ENCODE measurements around the gene C5orf58. TPM values are rescaled to one million over a fixed set of nuclear protein-coding genes. Genes with fewer than 3 reads are reported as not detected.

C5orf58 gene, protein sequence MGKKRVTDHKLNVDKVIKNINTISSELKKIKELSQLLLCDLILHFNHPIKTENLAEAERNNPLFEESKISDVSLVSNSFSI
- total RNA-seq = not detected

DNA sequence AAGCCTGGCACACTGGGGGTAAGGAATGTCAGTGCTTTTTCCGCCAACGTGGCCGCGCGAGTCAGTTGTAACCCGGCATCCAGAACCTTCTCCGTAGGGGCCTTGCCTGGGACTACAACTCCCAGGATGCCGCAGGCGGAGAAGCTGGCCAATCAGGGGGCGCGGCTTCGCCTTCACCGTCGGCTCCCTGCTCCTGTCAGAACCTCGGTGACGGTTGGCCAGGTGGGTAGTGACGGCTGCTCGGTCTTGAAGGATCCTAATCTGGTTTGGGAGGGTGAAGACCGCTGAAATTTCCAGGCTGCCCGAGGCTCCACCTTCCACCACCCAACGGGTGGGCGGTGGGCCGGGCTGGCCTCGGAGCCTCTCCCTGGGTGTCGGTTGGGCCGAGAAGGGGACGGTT lies at the start of gene C5orf58:
Gene C5orf58, plus strand, starts transcription at position 200 of the 400 bp plus-strand sequence. CDS start 1,992 bp downstream, outside the sequence.
- Histone ChIP-seq H3K27me3 (no peaks in the 10 kb centered on the region), H3K27ac (no peak within 1 kb of the TSS), H3K9me3 (no peaks in the 10 kb centered on the region), H3K36me3 (no peaks in the 10 kb centered on the region), H3K4me3 (no peak within 1 kb of the TSS), H3K4me1 (no peaks in the 10 kb centered on the region), H3K9ac (ENCODE audit: low read depth in 2 of 2, low read length in 2 of 2) (no peak within 1 kb of the TSS)
- TF ChIP-seq, protein P1, sequence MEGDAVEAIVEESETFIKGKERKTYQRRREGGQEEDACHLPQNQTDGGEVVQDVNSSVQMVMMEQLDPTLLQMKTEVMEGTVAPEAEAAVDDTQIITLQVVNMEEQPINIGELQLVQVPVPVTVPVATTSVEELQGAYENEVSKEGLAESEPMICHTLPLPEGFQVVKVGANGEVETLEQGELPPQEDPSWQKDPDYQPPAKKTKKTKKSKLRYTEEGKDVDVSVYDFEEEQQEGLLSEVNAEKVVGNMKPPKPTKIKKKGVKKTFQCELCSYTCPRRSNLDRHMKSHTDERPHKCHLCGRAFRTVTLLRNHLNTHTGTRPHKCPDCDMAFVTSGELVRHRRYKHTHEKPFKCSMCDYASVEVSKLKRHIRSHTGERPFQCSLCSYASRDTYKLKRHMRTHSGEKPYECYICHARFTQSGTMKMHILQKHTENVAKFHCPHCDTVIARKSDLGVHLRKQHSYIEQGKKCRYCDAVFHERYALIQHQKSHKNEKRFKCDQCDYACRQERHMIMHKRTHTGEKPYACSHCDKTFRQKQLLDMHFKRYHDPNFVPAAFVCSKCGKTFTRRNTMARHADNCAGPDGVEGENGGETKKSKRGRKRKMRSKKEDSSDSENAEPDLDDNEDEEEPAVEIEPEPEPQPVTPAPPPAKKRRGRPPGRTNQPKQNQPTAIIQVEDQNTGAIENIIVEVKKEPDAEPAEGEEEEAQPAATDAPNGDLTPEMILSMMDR (IDR thresholded peaks at IDR 0.05) = no peak
- intact Hi-C loops (cut with DNase I) = no loop called here
- no peak for DNase-seq

DNA sequence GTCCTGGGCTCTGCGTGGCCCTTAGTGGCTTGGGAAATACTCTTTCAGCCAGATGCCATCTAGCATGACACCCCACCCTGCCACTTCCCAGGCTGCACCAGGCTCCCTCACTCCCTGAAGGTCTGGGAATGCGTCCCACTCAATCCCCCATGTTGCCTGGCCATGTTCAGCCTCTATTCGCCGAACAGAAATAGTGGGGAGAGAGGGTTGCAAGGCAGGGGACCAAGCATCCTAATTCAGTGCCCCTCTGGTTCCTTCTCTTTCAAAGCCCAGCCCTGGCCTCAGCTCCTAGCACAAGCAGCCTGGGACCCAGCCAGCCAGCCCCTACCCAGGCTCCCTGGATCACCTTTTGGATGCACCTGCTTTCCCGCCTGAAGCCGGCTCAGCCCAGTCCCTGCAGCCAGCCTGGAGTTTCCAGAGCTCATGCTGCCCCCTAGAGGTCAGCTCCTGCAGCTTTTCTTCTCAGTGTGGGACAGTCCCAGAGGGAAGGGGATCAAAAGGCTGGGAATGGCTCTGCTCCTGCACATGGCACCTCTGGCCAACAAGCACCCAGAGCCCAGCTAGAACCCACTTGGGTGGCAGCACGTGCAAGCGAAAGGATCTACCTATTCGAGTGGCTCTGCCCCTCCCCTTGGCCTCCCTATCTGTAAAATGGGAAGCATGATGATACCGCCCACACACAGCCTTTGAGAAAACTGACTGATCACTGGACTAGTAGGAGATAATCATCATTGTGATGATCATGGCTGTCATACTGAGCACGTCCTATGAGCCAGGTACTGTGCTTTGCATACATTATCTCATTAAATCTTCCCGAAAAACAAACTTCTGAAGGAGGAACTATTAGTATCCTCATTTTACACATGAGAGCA lies 48.7 kb upstream of the C5orf58 start:
- H3K36me3 ChIP-seq = no peaks in the 10 kb centered on the region
- no peak overlapping the region for H3K4me3 ChIP-seq
- no peaks in the 10 kb centered on the region for H3K27me3 ChIP-seq
- TF ChIP-seq, protein P1 (IDR thresholded peaks at IDR 0.05) = peak; percentile 58
- H3K4me1 ChIP-seq = no peaks in the 10 kb centered on the region
- no peak overlapping the region for H3K9ac ChIP-seq (ENCODE audit: low read depth in 2 of 2, low read length in 2 of 2)
- no peaks in the 10 kb centered on the region for H3K9me3 ChIP-seq
- no peak overlapping the region for H3K27ac ChIP-seq
- DNase-seq = peak; percentile 53
- intact Hi-C loops (cut with DNase I) = loop anchor here (10.0 kb wide), 1 partner anchor 79 kb away; the partner anchor contains the start of gene FOXI1

DNA sequence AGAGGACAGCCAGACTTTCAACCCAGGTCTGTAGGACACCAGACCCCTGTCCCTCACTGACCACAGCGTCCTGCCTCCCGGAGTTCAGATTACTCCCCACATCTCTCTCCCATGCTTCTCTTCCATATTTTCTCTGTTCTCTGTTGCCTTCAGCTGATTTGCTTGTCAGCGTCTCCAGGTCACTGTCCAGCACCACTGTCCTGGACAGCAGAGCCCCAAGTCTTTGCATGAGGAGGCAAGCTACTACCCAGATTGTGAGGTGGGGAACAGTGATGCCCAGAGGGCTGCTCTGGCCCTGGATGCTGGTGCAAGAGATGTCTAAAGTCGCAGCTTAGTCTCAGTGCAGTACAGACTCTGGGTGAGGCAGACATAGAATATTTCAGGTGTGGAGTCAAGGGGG lies 48.0 kb upstream of the C5orf58 start:
- intact Hi-C loops (cut with DNase I) = loop anchor here (10.0 kb wide), 1 partner anchor 80 kb away; the partner anchor contains the start of gene FOXI1
- no peak overlapping the region for H3K27ac ChIP-seq
- TF ChIP-seq, protein P1 (IDR thresholded peaks at IDR 0.05) = no peak

DNA sequence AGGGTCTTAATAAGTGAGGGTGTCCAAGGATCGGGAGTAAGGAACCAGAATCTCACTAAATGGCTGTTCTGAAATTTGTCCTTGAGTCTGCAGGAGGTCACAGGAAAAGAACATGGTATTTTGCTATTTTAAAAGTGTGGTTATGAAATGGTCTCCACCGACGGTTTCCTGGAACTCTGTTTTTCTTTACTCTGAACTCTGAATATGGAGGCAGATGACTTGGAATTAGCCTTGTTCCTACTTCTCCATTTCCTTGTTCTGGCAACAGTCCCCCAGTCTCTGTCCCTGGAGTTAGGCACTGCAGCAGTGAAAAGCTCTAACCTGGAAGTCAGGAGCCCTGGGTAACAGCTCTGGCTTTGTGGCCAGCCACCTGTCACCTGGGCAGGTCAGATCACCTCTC lies 46.6 kb upstream of the C5orf58 start:
- Histone ChIP-seq H3K4me3 (no peak overlapping the region), H3K9ac (ENCODE audit: low read depth in 2 of 2, low read length in 2 of 2) (no peak overlapping the region), H3K27ac (no peak overlapping the region), H3K36me3 (no peaks in the 10 kb centered on the region), H3K4me1 (no peaks in the 10 kb centered on the region), H3K9me3 (no peaks in the 10 kb centered on the region), H3K27me3 (no peaks in the 10 kb centered on the region)
- TF ChIP-seq, protein P1 (IDR thresholded peaks at IDR 0.05) = no peak
- no peak for DNase-seq
- intact Hi-C loops (cut with DNase I) = loop anchor here (10.0 kb wide), 1 partner anchor 81 kb away; the partner anchor contains the start of gene FOXI1

More for the DNA sequence above, 48.0 kb upstream of the C5orf58 start:
- Histone ChIP-seq H3K9me3 (no peaks in the 10 kb centered on the region), H3K27me3 (no peaks in the 10 kb centered on the region), H3K36me3 (no peaks in the 10 kb centered on the region), H3K9ac (ENCODE audit: low read depth in 2 of 2, low read length in 2 of 2) (no peak overlapping the region), H3K4me3 (no peak overlapping the region), H3K4me1 (no peaks in the 10 kb centered on the region)
- no peak for DNase-seq

DNA sequence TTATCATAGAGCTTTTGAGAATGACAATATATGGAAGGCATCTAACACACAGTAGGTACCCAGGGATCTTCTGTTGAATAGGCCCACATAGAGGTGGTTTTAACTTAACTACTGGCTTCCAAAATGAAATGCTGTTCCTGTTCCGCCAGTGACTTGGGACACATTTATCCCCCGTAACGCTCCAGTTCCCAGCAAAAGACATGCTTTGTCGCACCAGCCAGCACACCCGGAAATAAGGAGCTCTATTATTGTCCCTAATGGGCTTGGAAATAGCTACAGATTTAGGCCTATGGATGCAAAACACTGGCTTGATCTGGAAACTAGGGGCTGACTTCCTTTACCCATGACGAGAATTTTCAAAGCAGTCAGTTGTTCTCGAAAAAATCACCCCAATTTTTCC lies 45.9 kb upstream of the C5orf58 start:
- TF ChIP-seq, protein P1 (IDR thresholded peaks at IDR 0.05) = no peak
- no peaks in the 10 kb centered on the region for H3K27me3 ChIP-seq
- no peak for DNase-seq
- H3K9me3 ChIP-seq = no peaks in the 10 kb centered on the region
- H3K27ac ChIP-seq = no peak overlapping the region
- no peaks in the 10 kb centered on the region for H3K4me1 ChIP-seq
- no peak overlapping the region for H3K4me3 ChIP-seq
- intact Hi-C loops (cut with DNase I) = loop anchor here (10.0 kb wide), 1 partner anchor 82 kb away; the partner anchor contains the start of gene FOXI1
- H3K36me3 ChIP-seq = no peaks in the 10 kb centered on the region
- H3K9ac ChIP-seq (ENCODE audit: low read depth in 2 of 2, low read length in 2 of 2) = no peak overlapping the region

Measured in colonic mucosa (tissue), 4 donors.